Endothelial cell of umbilical vein (primary cell): ENCODE results near the gene FOXK1. TPM values are rescaled to one million over a fixed set of nuclear protein-coding genes. Genes with fewer than 3 reads are reported as not detected.

ENCODE experiments used
- BruUV-seq: library from RNA; stranded (reverse); fragments of 400-500 nt; replicated peaks from 2 replicates; lab custom pipeline; 2021; lab: Mats Ljungman, UMichigan
- CTCF ChIA-PET: fragments of 300-600, 350-600 bp; sonication (Branson Sonifier 250); formaldehyde crosslinking; loops from one replicate; lab custom pipeline; 2021; ENCODE audit warnings: antibody characterized with exemption, inconsistent platforms; lab: Charles Lee
- POLR2A ChIA-PET: fragments of 300-600, 350-600 bp; sonication (Branson Sonifier 250); formaldehyde crosslinking; loops from one replicate; lab custom pipeline; 2021; ENCODE audit warnings: antibody characterized with exemption, inconsistent platforms; lab: Charles Lee
- DNase-seq: peaks from one replicate; pipeline ENCODE4 v3.0.0-alpha.2; 2011; ENCODE audit warnings: low read depth, low spot score
- FAIRE-seq: peaks from 2 replicates; lab custom pipeline; 2011; peaks lifted over from hg19 to GRCh38; lab: Jason Lieb, UNC
- H2AFZ ChIP-seq: 2 replicates; pipeline ENCODE4 v1.6.0; 2012; ENCODE audit warnings: low read depth, low read length, control low read depth, inconsistent platforms
- H3K27ac ChIP-seq: 2 replicates; pipeline ENCODE4 v1.5.1; 2011; ENCODE audit warnings: low read depth, mild to moderate bottlenecking, control low read depth, low read length, moderate library complexity; ENCODE audit not compliant: insufficient read depth
- H3K27me3 ChIP-seq, 2 experiments: 2 replicates each; pipeline versions ENCODE4 v1.6.0 to v1.6.1; 2011; ENCODE audit warnings: low read length in 2 of 2, mixed read lengths in 1 of 2; ENCODE audit not compliant: control insufficient read depth in 2 of 2, insufficient read depth in 2 of 2
- H3K36me3 ChIP-seq, 2 experiments: 2 replicates in 1 of 2; 3 replicates in 1 of 2; pipeline ENCODE4 v1.5.1; 2011; ENCODE audit warnings: low read length in 2 of 2, mild to moderate bottlenecking in 1 of 2, moderate library complexity in 1 of 2; ENCODE audit not compliant: control insufficient read depth in 2 of 2, insufficient read depth in 2 of 2; ENCODE audit errors: extremely low read depth in 1 of 2
- H3K4me1 ChIP-seq: 3 replicates; pipeline ENCODE4 v1.5.1; 2011; ENCODE audit warnings: mild to moderate bottlenecking, low read length; ENCODE audit not compliant: control insufficient read depth, insufficient read depth; ENCODE audit errors: extremely low read depth
- H3K4me2 ChIP-seq: 2 replicates; pipeline ENCODE4 v1.6.1; 2011; ENCODE audit warnings: low read length, control low read depth, mixed read lengths; ENCODE audit not compliant: insufficient read depth
- H3K4me3 ChIP-seq, 3 experiments: fragments of 200-600 bp in 1 of 3; sonication (generic), shearing (Covaris generic) in 1 of 3; replicated peaks in 1 of 3; 2 replicates each; pipeline ENCODE4 v1.5.1; 2011 to 2016; ENCODE audit warnings: control low read depth in 3 of 3, low read length in 3 of 3, mild to moderate bottlenecking in 2 of 3, inconsistent platforms in 1 of 3, low read depth in 1 of 3, moderate library complexity in 1 of 3; ENCODE audit not compliant: insufficient read depth in 1 of 3
- H3K79me2 ChIP-seq: 2 replicates; pipeline ENCODE4 v1.6.0; 2012; ENCODE audit warnings: low read length, inconsistent platforms; ENCODE audit not compliant: control insufficient read depth, insufficient read depth
- H3K9ac ChIP-seq: replicated peaks from 2 replicates; pipeline ENCODE3; 2011; ENCODE audit warnings: low read length, control low read depth; ENCODE audit not compliant: insufficient read depth; ENCODE audit errors: extremely low read depth
- H3K9me1 ChIP-seq: replicated peaks from 3 replicates; pipeline ENCODE4 v1.6.0; 2011; ENCODE audit warnings: mild to moderate bottlenecking, low read length; ENCODE audit not compliant: control insufficient read depth, insufficient read depth; ENCODE audit errors: extremely low read depth
- H3K9me3 ChIP-seq: replicated peaks from 2 replicates; pipeline ENCODE4 v1.5.1; 2012; ENCODE audit warnings: low read length, inconsistent platforms; ENCODE audit not compliant: control insufficient read depth, insufficient read depth
- H4K20me1 ChIP-seq: replicated peaks from 2 replicates; pipeline ENCODE3; 2011; ENCODE audit warnings: mild to moderate bottlenecking, low read length; ENCODE audit not compliant: control insufficient read depth, insufficient read depth; ENCODE audit errors: extremely low read depth
- CTCF ChIP-seq, 2 donors: IDR thresholded peaks; 1 replicate in 1 of 2; 2 replicates in 1 of 2; pipeline ENCODE4 v1.5.1; 2011; ENCODE audit warnings: low read length in 2 of 2, mild to moderate bottlenecking in 2 of 2, moderate library complexity in 2 of 2, control low read depth in 1 of 2, inconsistent platforms in 1 of 2, low read depth in 1 of 2; ENCODE audit not compliant: insufficient read depth in 1 of 2; ENCODE audit errors: extremely low read depth in 1 of 2
- EZH2 ChIP-seq: IDR thresholded peaks from 2 replicates; pipeline ENCODE4 v1.6.1; 2012; ENCODE audit warnings: borderline replicate concordance, low read depth, mild to moderate bottlenecking, moderate library complexity, low read length, inconsistent platforms; ENCODE audit not compliant: severe bottlenecking
- FOS ChIP-seq: IDR thresholded peaks from 2 replicates; pipeline ENCODE4 v1.6.1; 2011; ENCODE audit warnings: mild to moderate bottlenecking, low read length, moderate library complexity, borderline replicate concordance; ENCODE audit not compliant: insufficient read depth
- GATA2 ChIP-seq: IDR thresholded peaks from 2 replicates; pipeline ENCODE4 v1.7.0; 2011; ENCODE audit warnings: low read depth, mild to moderate bottlenecking, moderate library complexity, mixed read lengths, low read length; ENCODE audit not compliant: insufficient read length, insufficient read depth
- JUN ChIP-seq: IDR thresholded peaks from 2 replicates; pipeline ENCODE4 v1.6.1; 2011; ENCODE audit warnings: borderline replicate concordance, low read depth; ENCODE audit not compliant: insufficient read length, insufficient read depth
- MAX ChIP-seq: IDR thresholded peaks from 2 replicates; pipeline ENCODE4 v1.6.1; 2011; ENCODE audit not compliant: insufficient read depth, insufficient read length
- MYC ChIP-seq: IDR thresholded peaks from one replicate; pipeline ENCODE4 v1.6.1; 2011; ENCODE audit warnings: mild to moderate bottlenecking, low read depth, low read length
- POLR2A ChIP-seq: IDR thresholded peaks from 2 replicates; pipeline ENCODE4 v1.6.1; 2012; ENCODE audit warnings: low read depth, mild to moderate bottlenecking, control low read depth, low read length
- POLR2AphosphoS5 ChIP-seq: IDR thresholded peaks from 2 replicates; pipeline ENCODE4 v1.6.1; 2012; ENCODE audit warnings: low read depth, mild to moderate bottlenecking, control low read depth, low read length, moderate library complexity; ENCODE audit not compliant: insufficient read depth
- dilution Hi-C: fragments of 300-500 bp; cut with MboI; formaldehyde crosslinking; loops from one replicate; pipeline ENCODE4 v1.15.0; 2019; ENCODE audit warnings: low sequenced_read_pairs; ENCODE audit not compliant: extremely low pct_ligation_motif_present
- intact Hi-C: fragments of 100-400 bp; cut with micrococcal nuclease; formaldehyde crosslinking; loops from one replicate; pipeline ENCODE4 v1.10.0; 2022
- polyA plus RNA-seq, 4 experiments: library from polyadenylated mRNA; depleted of rRNA in 3 of 4; stranded (reverse) in 3 of 4; unstranded in 1 of 4; fragments of >200 nt; gene quantifications; 2 replicates each; pipeline versions ENCODE4 v1.2.1 to v1.2.3, GENCODE V29; 2011 to 2012; ENCODE audit warnings: missing spikeins in 1 of 4
- total RNA-seq: library from RNA; stranded (reverse); gene quantifications from 2 replicates; pipeline ENCODE4 v1.2.3, GENCODE V29; 2021

The FOXK1 gene
- total and polyA plus RNA-seq, 2 donors (not counting 3 experiments of a cell fraction or from before 2014, with no cell fraction given): 8.0 to 52.1 TPM

- peaks cover 6% of the 10 kb centered on the region for H3K4me1 ChIP-seq
- H3K36me3 ChIP-seq: peaks cover 18 to 43% of the 10 kb centered on the region in 2 experiments
- H3K4me2 ChIP-seq: no peak overlapping the region
- ChIA-PET CTCF (interaction anchor here (0.9 kb wide), 1 partner anchor 11 kb away, joined by 3 read pairs; no protein-coding TSS in a partner anchor), POLR2A (no interaction called here)
- H3K27ac ChIP-seq: no peak overlapping the region
- H3K4me3 ChIP-seq: no peak overlapping the region
- intact Hi-C loops: no loop called here
- FAIRE-seq (no peak), DNase-seq (no peak)
- H3K27me3 ChIP-seq: no peaks in the 10 kb centered on the region
- H4K20me1 ChIP-seq: peaks cover 2% of the 10 kb centered on the region
- no peak overlapping the region for H3K9ac ChIP-seq
- H3K9me1 ChIP-seq: no peaks in the 10 kb centered on the region
- dilution Hi-C loops: no loop called here
- H2AFZ ChIP-seq: no peak overlapping the region
- peaks cover 26% of the 10 kb centered on the region for H3K79me2 ChIP-seq
- BruUV-seq: no TSS peak
- TF ChIP-seq CTCF (IDR thresholded peaks at IDR 0.05; ENCODE audit: extremely low read depth in 1 of 2, insufficient read depth in 1 of 2, low read depth in 1 of 2, low read length in 2 of 2): no peak
- no peak for TF ChIP-seq EZH2
- TF ChIP-seq POLR2A: no peak
- no peak for TF ChIP-seq POLR2AphosphoS5
- no peak for TF ChIP-seq MYC
- TF ChIP-seq MAX: no peak
- TF ChIP-seq GATA2: no peak
- TF ChIP-seq JUN: no peak
- no peak for TF ChIP-seq FOS
- no peaks in the 10 kb centered on the region for H3K9me3 ChIP-seq
Observed at GRCh38 chr7:4781366-4782069, 99.4 kb downstream of the FOXK1 start.
